Thyroid gland (tissue), 4 donors: ENCODE results near the gene RNF19B.

Experiments used
- POLR2A ChIP-seq, 2 donors: fragments of 450-650 bp; IDR thresholded peaks; one replicate each; pipeline ENCODE4 v1.6.1; 2017; ENCODE audit warnings: antibody characterized with exemption in 2 of 2, mild to moderate bottlenecking in 2 of 2, moderate library complexity in 1 of 2
- TF ChIP-seq, protein P1 (sequence below), 6 experiments: fragments of 200-600 bp in 3 of 6; fragments of 450-650 bp in 3 of 6; sonication (generic) in 3 of 6; IDR thresholded peaks; one replicate each; pipeline ENCODE4 v1.5.1; 2016 to 2019; ENCODE audit warnings: antibody characterized with exemption in 6 of 6, mild to moderate bottlenecking in 2 of 6, inconsistent platforms in 1 of 6, moderate library complexity in 1 of 6

DNA sequence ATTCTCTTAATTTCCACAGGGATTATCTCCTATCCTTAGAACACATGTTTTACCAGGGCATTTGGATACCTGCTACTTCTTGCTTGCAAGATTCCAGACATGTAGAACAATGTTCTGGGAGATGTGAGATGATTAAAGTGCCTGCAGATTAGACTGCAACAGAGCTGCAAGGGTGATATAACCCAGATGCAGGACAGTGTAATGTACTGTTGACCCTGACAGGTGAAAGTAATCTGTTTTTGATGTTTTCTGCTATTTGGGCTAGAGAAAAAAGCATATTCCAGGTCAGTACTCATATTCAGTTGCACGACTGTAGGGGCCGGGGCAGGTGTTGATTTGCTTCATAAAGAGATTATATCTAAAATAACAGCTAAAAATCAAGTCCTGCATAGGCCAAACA, 36.3 kb downstream of the RNF19B start:
- TF ChIP-seq POLR2A (IDR thresholded peaks at IDR 0.05) = no peak
- TF ChIP-seq, protein P1, sequence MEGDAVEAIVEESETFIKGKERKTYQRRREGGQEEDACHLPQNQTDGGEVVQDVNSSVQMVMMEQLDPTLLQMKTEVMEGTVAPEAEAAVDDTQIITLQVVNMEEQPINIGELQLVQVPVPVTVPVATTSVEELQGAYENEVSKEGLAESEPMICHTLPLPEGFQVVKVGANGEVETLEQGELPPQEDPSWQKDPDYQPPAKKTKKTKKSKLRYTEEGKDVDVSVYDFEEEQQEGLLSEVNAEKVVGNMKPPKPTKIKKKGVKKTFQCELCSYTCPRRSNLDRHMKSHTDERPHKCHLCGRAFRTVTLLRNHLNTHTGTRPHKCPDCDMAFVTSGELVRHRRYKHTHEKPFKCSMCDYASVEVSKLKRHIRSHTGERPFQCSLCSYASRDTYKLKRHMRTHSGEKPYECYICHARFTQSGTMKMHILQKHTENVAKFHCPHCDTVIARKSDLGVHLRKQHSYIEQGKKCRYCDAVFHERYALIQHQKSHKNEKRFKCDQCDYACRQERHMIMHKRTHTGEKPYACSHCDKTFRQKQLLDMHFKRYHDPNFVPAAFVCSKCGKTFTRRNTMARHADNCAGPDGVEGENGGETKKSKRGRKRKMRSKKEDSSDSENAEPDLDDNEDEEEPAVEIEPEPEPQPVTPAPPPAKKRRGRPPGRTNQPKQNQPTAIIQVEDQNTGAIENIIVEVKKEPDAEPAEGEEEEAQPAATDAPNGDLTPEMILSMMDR (IDR thresholded peaks at IDR 0.05) = no peak
